Measurements from ENCODE around the gene SH3RF3. TPM values are rescaled to one million over a fixed set of nuclear protein-coding genes. Genes with fewer than 3 reads are reported as not detected.

The SH3RF3 gene
- polyA plus RNA-seq, 5 donors: 6.1 to 8.9 (median 7.3) TPM

GRCh38 chr2:109448207-109448606, 319.2 kb downstream of the SH3RF3 start:
- no peak for DNase-seq

GRCh38 chr2:109448946-109449788, 320.2 kb downstream of the SH3RF3 start:
- no peak for DNase-seq

GRCh38 chr2:109450574-109451273, 321.7 kb downstream of the SH3RF3 start:
- DNase-seq: no peak

- DNase-seq: no peak
These were observed 322.7 kb downstream of the SH3RF3 start for GRCh38 chr2:109451671-109452070.

- no peak for DNase-seq
These were observed 323.6 kb downstream of the SH3RF3 start for GRCh38 chr2:109452318-109453305.

- DNase-seq: no peak
These were observed 324.5 kb downstream of the SH3RF3 start for GRCh38 chr2:109453371-109453995.

GRCh38 chr2:109454304-109454703, 325.3 kb downstream of the SH3RF3 start:
- no peak for DNase-seq

- DNase-seq: no peak
These were observed 325.9 kb downstream of the SH3RF3 start for GRCh38 chr2:109454765-109455394.

- no peak for DNase-seq
These were observed 327.0 kb downstream of the SH3RF3 start for GRCh38 chr2:109455731-109456691.

- no peak for DNase-seq
These were observed 327.8 kb downstream of the SH3RF3 start for GRCh38 chr2:109456776-109457175.

- no peak for DNase-seq
These were observed 328.4 kb downstream of the SH3RF3 start for GRCh38 chr2:109457366-109457765.

GRCh38 chr2:109457794-109458193, 328.8 kb downstream of the SH3RF3 start:
- DNase-seq: no peak

GRCh38 chr2:109458512-109458911, 329.5 kb downstream of the SH3RF3 start:
- no peak for DNase-seq

- no peak for DNase-seq
These were observed 330.5 kb downstream of the SH3RF3 start for GRCh38 chr2:109459485-109459884.

- no peak for DNase-seq
These were observed 331.7 kb downstream of the SH3RF3 start for GRCh38 chr2:109460553-109461324.

- no peak for DNase-seq
These were observed 334.2 kb downstream of the SH3RF3 start for GRCh38 chr2:109463236-109463635.

GRCh38 chr2:109463891-109464290, 334.9 kb downstream of the SH3RF3 start:
- no peak for DNase-seq

GRCh38 chr2:109466674-109467575, 337.9 kb downstream of the SH3RF3 start:
- DNase-seq: no peak

Measured in right lung (tissue), 5 donors.